ENCODE measurements around the gene PPFIA4. TPM values are rescaled to one million over a fixed set of nuclear protein-coding genes. Genes with fewer than 3 reads are reported as not detected.

The PPFIA4 gene
- total RNA-seq, 2 experiments from 2014 or later = 4.5 to 6.5 TPM

DNA sequence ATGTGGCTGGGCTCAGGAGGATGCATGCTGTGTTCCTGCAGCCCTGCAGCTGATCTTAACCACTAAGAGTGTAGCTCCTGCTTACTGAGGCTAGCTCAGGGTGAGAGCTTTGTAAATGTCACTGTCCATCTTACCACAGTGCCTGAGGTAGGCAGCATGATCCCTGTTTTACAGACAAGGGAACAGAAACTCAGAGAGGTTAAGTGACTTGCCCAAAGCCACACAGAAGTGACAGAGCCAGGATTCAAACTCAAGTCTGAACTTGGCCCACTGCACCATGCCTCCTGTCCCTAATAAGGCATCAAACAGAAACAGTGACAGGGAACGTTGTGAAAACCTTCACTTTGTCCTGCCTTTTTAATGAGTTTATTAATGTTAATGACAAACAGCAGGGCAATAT lies 27.9 kb downstream of the PPFIA4 start:
- Mint-ChIP-seq H3K36me3 (ENCODE audit: low read depth) (no peaks in the 10 kb centered on the region), H3K27ac (no peak overlapping the region), H3K27me3 (ENCODE audit: low read depth) (peaks cover 5% of the 10 kb centered on the region), H3K4me3 (no peak overlapping the region), H3K4me1 (ENCODE audit: low read depth) (no peaks in the 10 kb centered on the region), H3K9me3 (no peaks in the 10 kb centered on the region)
- CTCF ChIA-PET = interaction anchor here (1.1 to 4.9 kb wide), 2 partner anchors 12 to 14 kb away, joined by 3 to 24 read pairs; no protein-coding TSS in a partner anchor
- no peak for DNase-seq
- intact Hi-C loops (cut with micrococcal nuclease) = no loop called here

DNA sequence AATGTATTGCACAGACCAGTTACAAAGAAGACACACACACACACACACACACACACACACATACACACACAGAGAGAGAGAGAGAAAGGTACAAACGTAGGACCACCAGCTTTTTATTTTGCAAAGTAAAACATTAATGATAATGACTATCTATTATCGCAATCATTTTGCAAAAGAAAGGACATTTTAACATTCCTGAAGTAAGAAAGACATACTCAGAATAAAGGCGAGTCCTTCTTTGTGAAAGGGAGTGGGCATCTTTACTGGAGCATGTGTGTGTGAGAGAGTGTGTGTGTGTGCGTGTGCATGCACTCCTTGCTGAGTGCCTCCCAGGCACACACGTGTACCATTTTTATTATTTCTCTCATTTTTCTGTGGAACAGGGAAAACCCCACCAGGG lies 28.4 kb downstream of the PPFIA4 start:
- CTCF ChIA-PET = interaction anchor here (1.1 to 4.9 kb wide), 2 partner anchors 12 to 15 kb away, joined by 3 to 24 read pairs; no protein-coding TSS in a partner anchor
- Mint-ChIP-seq H3K4me1 (ENCODE audit: low read depth) (no peaks in the 10 kb centered on the region), H3K9me3 (no peaks in the 10 kb centered on the region), H3K27ac (no peak overlapping the region), H3K27me3 (ENCODE audit: low read depth) (peaks cover 5% of the 10 kb centered on the region), H3K36me3 (ENCODE audit: low read depth) (no peaks in the 10 kb centered on the region), H3K4me3 (no peak overlapping the region)
- intact Hi-C loops (cut with micrococcal nuclease) = no loop called here
- DNase-seq = no peak

DNA sequence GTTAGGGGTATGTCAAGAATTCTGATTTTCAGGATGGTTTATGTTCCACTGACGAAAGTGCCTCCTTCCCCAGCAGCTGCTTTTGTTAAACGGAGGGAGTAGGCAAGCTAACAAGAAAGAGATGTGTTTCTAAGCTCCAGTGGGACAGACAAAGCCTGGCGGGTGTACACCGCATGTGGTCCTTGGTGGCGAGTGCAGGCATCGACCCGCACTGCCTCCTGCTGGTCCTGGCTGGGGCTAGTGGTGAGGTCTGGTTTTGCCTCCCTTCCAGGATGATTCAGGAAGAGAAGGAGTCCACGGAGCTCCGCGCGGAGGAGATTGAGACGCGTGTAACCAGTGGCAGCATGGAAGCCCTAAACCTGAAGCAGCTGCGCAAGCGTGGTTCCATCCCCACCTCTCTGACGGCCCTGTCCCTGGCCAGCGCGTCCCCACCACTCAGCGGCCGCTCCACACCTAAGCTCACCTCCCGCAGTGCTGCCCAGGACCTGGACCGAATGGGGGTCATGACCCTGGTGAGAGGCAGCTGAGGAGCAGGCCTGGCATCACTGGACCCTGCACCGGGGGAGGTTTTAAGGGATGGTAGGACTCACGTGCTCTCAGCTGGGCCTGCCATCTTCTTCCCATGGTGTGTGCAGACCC lies 29.0 kb downstream of the PPFIA4 start:
- CTCF ChIA-PET = interaction anchor here (0.6 to 1.4 kb wide), 3 partner anchors 15 to 193 kb away, joined by 3 to 6 read pairs (median 4); no protein-coding TSS in a partner anchor

DNA sequence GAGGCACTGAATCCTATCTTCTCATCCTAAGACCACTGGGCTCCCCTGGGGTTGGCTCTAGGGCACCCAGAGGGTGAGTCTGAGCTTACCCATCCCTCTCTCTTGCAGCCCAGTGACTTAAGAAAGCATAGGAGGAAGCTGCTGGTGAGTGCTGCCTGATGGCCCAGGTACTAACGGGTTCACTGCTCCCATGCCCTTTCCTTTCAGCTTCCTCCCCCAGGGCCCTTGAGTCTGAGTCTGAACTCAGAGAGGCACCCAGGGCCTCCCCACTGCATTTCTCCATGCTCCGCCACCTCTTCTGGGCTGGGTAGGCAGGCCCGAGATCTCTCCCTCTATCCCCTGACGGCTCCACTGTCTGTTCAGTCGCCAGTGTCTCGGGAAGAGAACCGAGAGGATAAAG lies 29.7 kb downstream of the PPFIA4 start:
- no peak overlapping the region for H3K4me3 Mint-ChIP-seq
- no peaks in the 10 kb centered on the region for H3K4me1 Mint-ChIP-seq (ENCODE audit: low read depth)
- H3K27ac Mint-ChIP-seq = no peak overlapping the region
- H3K9me3 Mint-ChIP-seq = no peaks in the 10 kb centered on the region
- DNase-seq = no peak
- CTCF ChIA-PET = interaction anchor here (0.6 to 1.4 kb wide), 3 partner anchors 16 to 194 kb away, joined by 3 to 6 read pairs (median 4); no protein-coding TSS in a partner anchor
- peaks cover 5% of the 10 kb centered on the region for H3K27me3 Mint-ChIP-seq (ENCODE audit: low read depth)
- intact Hi-C loops (cut with micrococcal nuclease) = no loop called here
- peaks cover 2% of the 10 kb centered on the region for H3K36me3 Mint-ChIP-seq (ENCODE audit: low read depth)

More for the DNA sequence above, 29.0 kb downstream of the PPFIA4 start:
- H3K4me1 Mint-ChIP-seq (ENCODE audit: low read depth) = no peaks in the 10 kb centered on the region
- H3K27me3 Mint-ChIP-seq (ENCODE audit: low read depth) = peaks cover 5% of the 10 kb centered on the region
- intact Hi-C loops (cut with micrococcal nuclease) = no loop called here
- no peak overlapping the region for H3K4me3 Mint-ChIP-seq
- peaks cover 2% of the 10 kb centered on the region for H3K36me3 Mint-ChIP-seq (ENCODE audit: low read depth)
- H3K9me3 Mint-ChIP-seq = no peaks in the 10 kb centered on the region
- no peak overlapping the region for H3K27ac Mint-ChIP-seq
- DNase-seq = no peak

DNA sequence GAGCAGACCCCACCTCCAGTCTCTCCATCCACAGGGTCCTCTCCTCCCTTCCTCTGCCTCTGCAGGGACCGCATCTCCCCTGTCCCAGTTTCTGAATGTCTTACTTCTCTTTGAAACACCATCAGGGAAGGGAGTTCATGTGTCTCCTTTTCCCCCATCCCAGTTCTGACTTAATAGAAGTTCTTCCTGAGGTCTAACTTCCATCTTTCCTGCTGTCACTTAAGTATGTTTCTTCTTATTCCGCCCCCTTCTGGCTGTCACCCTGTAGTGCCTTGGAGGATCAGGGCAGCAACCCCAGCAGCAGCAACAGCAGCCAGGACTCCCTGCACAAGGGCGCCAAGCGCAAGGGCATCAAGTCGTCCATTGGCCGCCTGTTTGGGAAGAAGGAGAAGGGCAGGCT lies 30.2 kb downstream of the PPFIA4 start:
- Mint-ChIP-seq H3K36me3 (ENCODE audit: low read depth) (peaks cover 2% of the 10 kb centered on the region), H3K4me1 (ENCODE audit: low read depth) (no peaks in the 10 kb centered on the region), H3K27me3 (ENCODE audit: low read depth) (peaks cover 4% of the 10 kb centered on the region), H3K27ac (no peak overlapping the region), H3K4me3 (no peak overlapping the region), H3K9me3 (no peaks in the 10 kb centered on the region)
- peak; percentile 14 for DNase-seq
- intact Hi-C loops (cut with micrococcal nuclease) = no loop called here
- CTCF ChIA-PET = interaction anchor here (0.6 to 3.0 kb wide), 4 partner anchors 16 to 337 kb away, joined by 3 to 10 read pairs (median 4); no protein-coding TSS in a partner anchor

DNA sequence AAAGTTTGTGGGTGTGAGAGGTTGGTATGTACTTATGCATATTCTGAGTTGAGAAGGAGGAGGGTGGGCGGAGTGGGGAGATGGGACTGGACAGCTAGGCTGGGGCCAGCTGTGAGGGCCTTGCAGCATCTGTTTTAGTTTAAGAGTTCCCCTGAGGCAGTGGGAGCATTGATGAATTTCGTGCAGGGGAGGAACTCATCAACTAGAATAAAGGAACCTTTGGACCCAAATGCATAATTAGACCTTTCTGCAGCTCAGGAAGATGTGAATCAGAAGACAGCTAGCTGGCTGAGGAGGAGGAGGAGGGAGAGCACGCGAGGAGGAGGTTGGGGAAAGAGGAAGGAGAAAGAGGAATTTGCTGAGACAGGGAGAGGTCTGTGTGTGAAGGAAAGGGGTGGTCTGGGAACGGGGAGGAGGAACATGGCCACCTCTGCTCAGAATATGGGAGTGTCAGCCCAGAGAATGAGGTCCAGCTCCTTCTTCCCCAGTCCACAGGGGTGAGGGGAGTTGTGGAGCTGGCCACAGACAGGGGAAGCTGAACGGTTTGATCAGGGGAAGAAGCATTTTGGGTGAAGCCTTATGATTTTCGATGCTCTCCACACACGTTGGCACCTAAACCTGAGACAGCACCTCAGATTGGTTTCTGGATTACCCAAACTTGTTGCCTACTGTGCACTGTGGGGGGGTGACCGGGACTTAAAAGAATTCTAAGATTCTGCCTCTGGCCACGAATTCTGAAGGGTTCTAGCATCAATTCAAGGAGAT lies 31.8 kb downstream of the PPFIA4 start:
- no peak for DNase-seq
- Mint-ChIP-seq H3K27me3 (ENCODE audit: low read depth) (no peaks in the 10 kb centered on the region), H3K4me3 (no peak overlapping the region), H3K36me3 (ENCODE audit: low read depth) (peaks cover 2% of the 10 kb centered on the region), H3K27ac (no peak overlapping the region), H3K4me1 (ENCODE audit: low read depth) (no peaks in the 10 kb centered on the region), H3K9me3 (no peaks in the 10 kb centered on the region)
- CTCF ChIA-PET = interaction anchor here (0.7 to 3.0 kb wide), 4 partner anchors 19 to 775 kb away, joined by 3 to 10 read pairs (median 3); no protein-coding TSS in a partner anchor
- intact Hi-C loops (cut with micrococcal nuclease) = no loop called here

DNA sequence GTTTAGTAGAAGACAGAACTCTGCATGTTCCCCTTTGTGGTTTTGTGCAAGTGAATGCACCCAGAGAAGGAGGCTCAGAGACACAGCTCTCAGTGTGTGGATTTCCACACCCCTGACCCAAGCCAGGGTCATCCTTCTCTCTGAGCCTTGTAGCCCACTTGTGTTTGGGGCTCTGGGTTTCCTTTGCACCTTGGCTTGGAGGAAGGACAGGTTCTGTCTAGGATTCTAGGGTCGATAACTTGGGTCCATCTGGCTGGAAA lies 32.3 kb downstream of the PPFIA4 start:
- intact Hi-C loops (cut with micrococcal nuclease) = no loop called here
- Mint-ChIP-seq H3K36me3 (ENCODE audit: low read depth) (peaks cover 2% of the 10 kb centered on the region), H3K27me3 (ENCODE audit: low read depth) (no peaks in the 10 kb centered on the region), H3K4me1 (ENCODE audit: low read depth) (no peaks in the 10 kb centered on the region), H3K4me3 (no peak overlapping the region), H3K9me3 (no peaks in the 10 kb centered on the region), H3K27ac (no peak overlapping the region)
- CTCF ChIA-PET = interaction anchor here (0.7 to 3.0 kb wide), 3 partner anchors 19 to 774 kb away, joined by 3 to 10 read pairs (median 3); no protein-coding TSS in a partner anchor
- DNase-seq = no peak

DNA sequence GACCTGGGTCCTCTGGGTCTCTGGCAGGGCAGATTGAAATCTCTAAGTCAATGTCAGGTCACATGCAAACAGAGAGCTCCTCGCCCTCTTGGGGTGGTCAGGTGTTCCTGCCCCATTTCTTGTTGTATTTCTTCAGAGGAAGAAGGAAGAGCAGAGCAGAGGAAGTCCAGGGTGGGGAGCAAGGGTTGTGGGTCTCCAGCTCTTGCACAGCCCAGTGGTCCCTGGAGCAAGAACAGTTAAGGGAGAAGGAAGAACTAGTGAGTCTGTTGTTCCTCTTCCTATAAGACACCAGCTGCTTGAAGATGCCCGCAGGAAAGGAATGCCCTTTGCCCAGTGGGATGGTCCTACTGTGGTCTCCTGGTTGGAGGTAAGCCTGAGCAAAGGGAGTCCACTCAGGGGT lies 33.2 kb downstream of the PPFIA4 start:
- H3K27me3 Mint-ChIP-seq (ENCODE audit: low read depth) = no peaks in the 10 kb centered on the region
- no peaks in the 10 kb centered on the region for H3K9me3 Mint-ChIP-seq
- intact Hi-C loops (cut with micrococcal nuclease) = no loop called here
- peaks cover 2% of the 10 kb centered on the region for H3K36me3 Mint-ChIP-seq (ENCODE audit: low read depth)
- DNase-seq = no peak
- CTCF ChIA-PET = interaction anchor here (1.5 to 3.0 kb wide), 2 partner anchors 20 to 157 kb away, joined by 3 to 10 read pairs; no protein-coding TSS in a partner anchor
- no peak overlapping the region for H3K4me3 Mint-ChIP-seq
- no peaks in the 10 kb centered on the region for H3K4me1 Mint-ChIP-seq (ENCODE audit: low read depth)
- no peak overlapping the region for H3K27ac Mint-ChIP-seq

DNA sequence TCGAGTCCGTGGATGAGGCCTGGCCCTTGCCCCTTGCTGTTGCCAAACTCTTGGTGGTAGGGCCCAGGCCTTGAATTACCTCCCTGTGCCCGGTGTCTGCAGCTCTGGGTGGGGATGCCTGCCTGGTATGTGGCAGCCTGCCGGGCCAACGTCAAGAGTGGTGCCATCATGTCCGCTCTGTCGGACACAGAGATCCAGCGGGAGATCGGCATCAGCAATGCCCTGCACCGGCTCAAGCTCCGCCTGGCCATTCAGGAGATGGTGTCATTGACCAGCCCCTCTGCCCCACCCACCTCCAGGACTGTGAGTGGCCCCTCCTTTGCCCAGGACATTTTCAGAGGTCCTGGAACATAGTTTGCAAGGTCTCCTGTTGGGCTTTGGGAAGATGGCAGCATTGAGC lies 33.8 kb downstream of the PPFIA4 start:
- no peak for DNase-seq
- H3K27ac Mint-ChIP-seq = no peak overlapping the region

DNA sequence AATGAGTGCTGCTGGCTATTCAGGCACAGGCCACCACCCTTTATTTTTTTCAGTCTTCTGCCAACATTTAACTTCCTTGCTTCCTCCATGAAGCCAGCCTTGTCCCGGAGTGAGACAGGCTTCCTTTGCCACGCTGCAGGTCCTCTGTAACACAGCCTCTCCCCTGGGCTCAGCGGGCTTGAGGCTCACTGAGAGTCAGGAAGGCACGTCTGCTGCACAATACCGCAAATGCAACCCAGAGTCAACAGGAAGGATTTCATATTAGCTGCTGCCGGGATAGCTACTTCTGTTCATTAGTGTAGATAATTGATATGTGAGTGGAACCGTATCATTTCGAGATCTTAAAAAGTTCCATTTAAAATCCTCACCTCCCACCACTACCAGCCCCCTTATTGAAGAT lies 37.0 kb downstream of the PPFIA4 start:
- intact Hi-C loops (cut with micrococcal nuclease) = no loop called here
- Mint-ChIP-seq H3K27ac (no peak overlapping the region), H3K4me3 (no peak overlapping the region), H3K4me1 (ENCODE audit: low read depth) (no peaks in the 10 kb centered on the region), H3K9me3 (no peaks in the 10 kb centered on the region), H3K27me3 (ENCODE audit: low read depth) (no peaks in the 10 kb centered on the region), H3K36me3 (ENCODE audit: low read depth) (peaks cover 2% of the 10 kb centered on the region)
- CTCF ChIA-PET = interaction anchor here (2.3 kb wide), 1 partner anchor 24 kb away, joined by 10 read pairs; no protein-coding TSS in a partner anchor
- no peak for DNase-seq

More for the DNA sequence above, 33.8 kb downstream of the PPFIA4 start:
- Mint-ChIP-seq H3K4me3 (no peak overlapping the region), H3K27me3 (ENCODE audit: low read depth) (no peaks in the 10 kb centered on the region), H3K36me3 (ENCODE audit: low read depth) (peaks cover 2% of the 10 kb centered on the region), H3K9me3 (no peaks in the 10 kb centered on the region), H3K4me1 (ENCODE audit: low read depth) (no peaks in the 10 kb centered on the region)
- CTCF ChIA-PET = interaction anchor here (1.6 kb wide), 1 partner anchor 21 kb away, joined by 8 read pairs; no protein-coding TSS in a partner anchor
- intact Hi-C loops (cut with micrococcal nuclease) = no loop called here

DNA sequence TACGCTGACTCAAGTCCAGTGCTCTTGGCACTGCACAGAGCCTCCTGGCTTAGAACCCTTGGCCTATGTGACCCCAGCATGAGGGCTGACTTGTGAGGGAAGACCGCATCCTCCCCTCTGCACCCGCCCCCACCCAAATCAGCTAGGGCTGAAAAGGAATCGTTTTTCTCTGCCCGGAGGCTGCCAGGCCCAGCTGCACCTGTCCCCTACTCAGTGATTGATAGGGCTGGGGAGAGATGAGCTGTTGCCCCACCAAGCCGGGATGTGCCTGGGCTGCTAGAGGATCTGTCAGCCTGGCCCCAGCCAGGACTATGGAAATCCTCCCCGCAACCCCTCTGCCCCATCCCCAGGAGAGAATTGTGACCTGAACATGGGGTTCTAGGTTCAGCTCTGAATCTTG lies 38.9 kb downstream of the PPFIA4 start:
- no peaks in the 10 kb centered on the region for H3K27me3 Mint-ChIP-seq (ENCODE audit: low read depth)
- no peaks in the 10 kb centered on the region for H3K9me3 Mint-ChIP-seq
- intact Hi-C loops (cut with micrococcal nuclease) = no loop called here
- no peaks in the 10 kb centered on the region for H3K36me3 Mint-ChIP-seq (ENCODE audit: low read depth)
- CTCF ChIA-PET = interaction anchor here (1.6 kb wide), 1 partner anchor 26 kb away, joined by 7 read pairs; no protein-coding TSS in a partner anchor
- H3K4me1 Mint-ChIP-seq (ENCODE audit: low read depth) = no peaks in the 10 kb centered on the region
- no peak overlapping the region for H3K27ac Mint-ChIP-seq
- H3K4me3 Mint-ChIP-seq = no peak overlapping the region
- DNase-seq = no peak

DNA sequence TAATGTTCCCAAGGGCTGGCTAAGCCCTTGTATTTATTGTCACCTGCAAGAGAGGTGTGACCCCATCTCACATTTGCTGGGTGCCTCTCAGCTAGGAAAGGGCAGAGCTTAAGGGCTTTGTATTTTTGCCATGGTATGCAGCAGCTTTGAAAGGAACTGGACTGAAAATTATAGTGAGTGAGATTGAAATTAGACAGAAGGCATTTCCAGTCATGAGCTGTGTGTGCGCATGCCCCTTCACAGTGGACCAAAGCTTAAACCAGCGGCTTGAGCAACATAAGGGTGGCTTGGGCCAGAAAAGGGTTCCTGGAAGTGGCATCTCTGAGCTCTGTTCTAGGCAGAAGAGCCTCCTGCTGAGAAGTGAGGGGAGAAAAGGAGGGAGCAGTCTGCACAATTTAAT lies 39.7 kb downstream of the PPFIA4 start:
- no peaks in the 10 kb centered on the region for H3K9me3 Mint-ChIP-seq
- H3K27me3 Mint-ChIP-seq (ENCODE audit: low read depth) = no peaks in the 10 kb centered on the region
- no peak overlapping the region for H3K4me3 Mint-ChIP-seq
- H3K36me3 Mint-ChIP-seq (ENCODE audit: low read depth) = no peaks in the 10 kb centered on the region
- no peak for DNase-seq
- H3K27ac Mint-ChIP-seq = peak overlapping the region; percentile 35
- intact Hi-C loops (cut with micrococcal nuclease) = no loop called here
- H3K4me1 Mint-ChIP-seq (ENCODE audit: low read depth) = no peaks in the 10 kb centered on the region
- CTCF ChIA-PET = interaction anchor here (0.7 to 1.6 kb wide), 2 partner anchors 12 to 27 kb away, joined by 3 to 7 read pairs; no protein-coding TSS in a partner anchor

Measured in activated naive CD4-positive, alpha-beta T cell treated with anti-CD3 and anti-CD28 coated beads for 36 hours (primary cell).